Measurements from ENCODE around the gene CIP2A. TPM values are rescaled to one million over a fixed set of nuclear protein-coding genes. Genes with fewer than 3 reads are reported as not detected.

The CIP2A gene
- total and polyA plus RNA-seq, 2 of the 13 experiments (the other 11 are each of a cell fraction or from before 2014, with no cell fraction given): 7.8 to 36.9 TPM

GRCh38 chr3:108589081-108589997 lies at the start of gene CIP2A, which contains the start of gene DZIP3 (continued):
- TF ChIP-seq ZNF142 (CRISPR knock-in tag; IDR thresholded peaks at IDR 0.05): peak; percentile 77
- TF ChIP-seq ATF4 (CRISPR knock-in tag; IDR thresholded peaks at IDR 0.05): peak in 1 of 2 experiments; percentile 4; a peak in 1 of 4 replicates
- TF ChIP-seq ETV6 (CRISPR knock-in tag; conservative IDR thresholded peaks at IDR 0.05): no peak
- TF ChIP-seq TMF1 (CRISPR knock-in tag; IDR thresholded peaks at IDR 0.05; ENCODE audit: low read depth): 0 out of 2 replicates have a peak, but pooled peaks have one; percentile 45
- TF ChIP-seq MXD4 (CRISPR knock-in tag; IDR thresholded peaks at IDR 0.05): peak; percentile 99
- peak; percentile 75 for TF ChIP-seq SALL1 (CRISPR knock-in tag; IDR thresholded peaks at IDR 0.05)
- TF ChIP-seq ZNF850 (CRISPR knock-in tag; conservative IDR thresholded peaks at IDR 0.05): no peak
- TF ChIP-seq GMEB2 (CRISPR knock-in tag; IDR thresholded peaks at IDR 0.05; ENCODE audit: low read depth): no peak
- TF ChIP-seq RBFOX2 (IDR thresholded peaks at IDR 0.05; ENCODE audit: low read depth, low read length): peak; percentile 80
- peak; percentile 79 for TF ChIP-seq TAF1 (CRISPR knock-in tag; IDR thresholded peaks at IDR 0.05)
- TF ChIP-seq RFXANK (CRISPR knock-in tag; IDR thresholded peaks at IDR 0.05): no peak
- no peak for TF ChIP-seq RERE (CRISPR knock-in tag; IDR thresholded peaks at IDR 0.05; ENCODE audit: low read depth)
- TF ChIP-seq ZNF563 (CRISPR knock-in tag; IDR thresholded peaks at IDR 0.05): peak; percentile 77; the same call in 1 of the 2 replicates
